K562 (cell line): ENCODE measurements around the gene SEC61A2. TPM values are rescaled to one million over a fixed set of nuclear protein-coding genes. Genes with fewer than 3 reads are reported as not detected.

ENCODE experiments used
- DPF2 ChIP-seq: fragments of 450-650 bp; IDR thresholded peaks from 2 replicates; pipeline ENCODE4 v1.6.1; 2016
- EGR1 ChIP-seq: fragments of 450-650 bp; conservative IDR thresholded peaks from 2 replicates; pipeline ENCODE4 v1.6.1; 2017; ENCODE audit warnings: mild to moderate bottlenecking
- KHSRP ChIP-seq: fragments of 450-650 bp; IDR thresholded peaks from 2 replicates; pipeline ENCODE4 v1.6.1; 2017
- MAFG ChIP-seq: fragments of 450-650 bp; conservative IDR thresholded peaks from 2 replicates; pipeline ENCODE4 v1.6.1; 2016; ENCODE audit warnings: missing genetic modification characterization, missing compliant biosample characterization
- MEIS2 ChIP-seq: fragments of 450-650 bp; IDR thresholded peaks from 2 replicates; pipeline ENCODE4 v1.6.1; 2014; ENCODE audit warnings: mild to moderate bottlenecking; ENCODE audit not compliant: partially characterized antibody
- NBN ChIP-seq: fragments of 450-650 bp; IDR thresholded peaks from 2 replicates; pipeline ENCODE4 v1.6.1; 2016; ENCODE audit warnings: low read depth, mild to moderate bottlenecking
- NFXL1 ChIP-seq: fragments of 450-650 bp; formaldehyde crosslinking; IDR thresholded peaks from 2 replicates; pipeline ENCODE4 v1.4.0; 2021; ENCODE audit warnings: mild to moderate bottlenecking
- PTBP1 ChIP-seq: fragments of 200-400 bp; formaldehyde crosslinking; IDR thresholded peaks from 2 replicates; pipeline ENCODE4 v1.6.1; 2017; ENCODE audit warnings: low read depth, low read length
- SP1 ChIP-seq: sonication (generic); formaldehyde crosslinking; IDR thresholded peaks from 2 replicates; pipeline ENCODE4 v1.8.1; 2022; ENCODE audit warnings: mild to moderate bottlenecking, missing genetic modification reagents
- SRF ChIP-seq, 2 experiments: fragments of 250-450, 450-650 bp in 1 of 2; sonication (Bioruptor Pico) in 1 of 2; sonication (generic) in 1 of 2; formaldehyde crosslinking; IDR thresholded peaks; 2 replicates each; pipeline versions ENCODE4 v1.5.0 to v1.5.1; 2020 to 2022; ENCODE audit warnings: mild to moderate bottlenecking in 1 of 2, missing genetic modification reagents in 1 of 2
- ZNF175 ChIP-seq: fragments of 200-800 bp; sonication (Bioruptor generic); IDR thresholded peaks from 2 replicates; pipeline ENCODE4 v1.6.1; 2016; ENCODE audit warnings: low read depth, mild to moderate bottlenecking, missing genetic modification characterization, missing compliant biosample characterization
- ZNF57 ChIP-seq: fragments of 450-650 bp; formaldehyde crosslinking; IDR thresholded peaks from 2 replicates; pipeline ENCODE4 v1.4.0; 2020; ENCODE audit warnings: mild to moderate bottlenecking, moderate library complexity
- polyA plus RNA-seq, 8 experiments: library from polyadenylated mRNA; depleted of rRNA in 4 of 8; stranded (reverse) in 5 of 8; unstranded in 3 of 8; fragments of >200 nt; fragmentation: Nextera tagmentation in 2 of 8; fragmentation: Illumina TruSeq in 1 of 8; extraction: Ambion mirVana in 2 of 8; extraction: Trizol in 1 of 8; gene quantifications; 2 replicates each; pipeline versions ENCODE4 v1.2.1 to v1.2.3, GENCODE V29; 2011 to 2014; ENCODE audit warnings: inconsistent platforms in 1 of 8, missing spikeins in 1 of 8
- total RNA-seq, 7 experiments: library from RNA; depleted of rRNA in 6 of 7; stranded (reverse); fragments of >200 nt in 6 of 7; fragmentation: Illumina TruSeq in 2 of 7; extraction: Trizol in 2 of 7; gene quantifications; 2 replicates each; pipeline versions ENCODE4 v1.2.1 to v1.2.3, GENCODE V29; 2011 to 2021; ENCODE audit warnings: low replicate concordance in 1 of 7
- TF ChIP-seq, protein P1 (sequence below), 2 experiments: fragments of 450-650 bp; IDR thresholded peaks; 2 replicates each; pipeline ENCODE4 v1.6.1; 2016; ENCODE audit warnings: mild to moderate bottlenecking in 2 of 2, borderline replicate concordance in 1 of 2, low read depth in 1 of 2, moderate library complexity in 1 of 2
- TF ChIP-seq, protein P2 (sequence below), 2 experiments: fragments of 450-650 bp in 1 of 2; IDR thresholded peaks; 2 replicates each; pipeline ENCODE4 v1.6.1; 2011 to 2017; ENCODE audit warnings: low read depth in 2 of 2, antibody characterized with exemption in 1 of 2, borderline replicate concordance in 1 of 2, low read length in 1 of 2, mild to moderate bottlenecking in 1 of 2, mixed read lengths in 1 of 2; ENCODE audit not compliant: control insufficient read depth in 1 of 2
- TF ChIP-seq, protein P3 (sequence below): fragments of 450-650 bp; conservative IDR thresholded peaks from 2 replicates; pipeline ENCODE4 v1.6.1; 2016; ENCODE audit warnings: missing genetic modification characterization, low read depth, mild to moderate bottlenecking, control low read depth, missing compliant biosample characterization

SEC61A2 gene
- total and polyA plus RNA-seq, 9 of the 15 experiments (the other 6 are each of a cell fraction or from before 2014, with no cell fraction given) = 1.2 to 9.7 (median 3.9) TPM

DNA sequence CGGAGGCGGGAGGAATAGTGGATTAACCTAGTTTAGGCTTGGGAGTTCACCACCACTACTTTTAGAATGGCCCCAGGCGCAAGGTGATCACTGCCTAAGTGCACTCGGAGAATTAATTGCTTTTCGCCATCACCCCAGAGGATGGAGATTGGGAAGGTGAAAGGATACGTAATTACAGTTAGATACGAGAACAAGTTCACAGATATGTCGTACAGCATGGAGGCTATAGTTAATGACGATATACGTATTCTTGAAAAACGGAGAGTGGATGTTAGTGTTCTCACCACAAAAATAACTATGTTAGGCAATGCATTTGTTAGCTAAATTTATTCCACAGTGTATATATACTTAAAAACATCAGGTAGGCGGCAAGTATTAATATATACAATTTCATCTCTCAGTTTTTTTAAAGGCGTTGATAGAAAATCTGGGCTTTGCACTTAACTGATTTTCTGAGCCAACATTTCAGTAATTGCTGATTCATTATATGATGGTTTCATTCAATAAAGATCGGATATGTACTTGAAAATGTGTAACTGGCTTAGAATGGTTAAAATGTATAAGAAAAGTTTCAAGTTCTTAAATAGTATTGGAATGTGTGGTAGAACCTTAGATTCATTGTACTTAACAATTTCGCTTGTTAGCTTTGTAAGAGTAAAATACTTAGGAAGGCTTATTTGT is 67.2 kb downstream of the SEC61A2 start (continued):
- TF ChIP-seq, protein P1, sequence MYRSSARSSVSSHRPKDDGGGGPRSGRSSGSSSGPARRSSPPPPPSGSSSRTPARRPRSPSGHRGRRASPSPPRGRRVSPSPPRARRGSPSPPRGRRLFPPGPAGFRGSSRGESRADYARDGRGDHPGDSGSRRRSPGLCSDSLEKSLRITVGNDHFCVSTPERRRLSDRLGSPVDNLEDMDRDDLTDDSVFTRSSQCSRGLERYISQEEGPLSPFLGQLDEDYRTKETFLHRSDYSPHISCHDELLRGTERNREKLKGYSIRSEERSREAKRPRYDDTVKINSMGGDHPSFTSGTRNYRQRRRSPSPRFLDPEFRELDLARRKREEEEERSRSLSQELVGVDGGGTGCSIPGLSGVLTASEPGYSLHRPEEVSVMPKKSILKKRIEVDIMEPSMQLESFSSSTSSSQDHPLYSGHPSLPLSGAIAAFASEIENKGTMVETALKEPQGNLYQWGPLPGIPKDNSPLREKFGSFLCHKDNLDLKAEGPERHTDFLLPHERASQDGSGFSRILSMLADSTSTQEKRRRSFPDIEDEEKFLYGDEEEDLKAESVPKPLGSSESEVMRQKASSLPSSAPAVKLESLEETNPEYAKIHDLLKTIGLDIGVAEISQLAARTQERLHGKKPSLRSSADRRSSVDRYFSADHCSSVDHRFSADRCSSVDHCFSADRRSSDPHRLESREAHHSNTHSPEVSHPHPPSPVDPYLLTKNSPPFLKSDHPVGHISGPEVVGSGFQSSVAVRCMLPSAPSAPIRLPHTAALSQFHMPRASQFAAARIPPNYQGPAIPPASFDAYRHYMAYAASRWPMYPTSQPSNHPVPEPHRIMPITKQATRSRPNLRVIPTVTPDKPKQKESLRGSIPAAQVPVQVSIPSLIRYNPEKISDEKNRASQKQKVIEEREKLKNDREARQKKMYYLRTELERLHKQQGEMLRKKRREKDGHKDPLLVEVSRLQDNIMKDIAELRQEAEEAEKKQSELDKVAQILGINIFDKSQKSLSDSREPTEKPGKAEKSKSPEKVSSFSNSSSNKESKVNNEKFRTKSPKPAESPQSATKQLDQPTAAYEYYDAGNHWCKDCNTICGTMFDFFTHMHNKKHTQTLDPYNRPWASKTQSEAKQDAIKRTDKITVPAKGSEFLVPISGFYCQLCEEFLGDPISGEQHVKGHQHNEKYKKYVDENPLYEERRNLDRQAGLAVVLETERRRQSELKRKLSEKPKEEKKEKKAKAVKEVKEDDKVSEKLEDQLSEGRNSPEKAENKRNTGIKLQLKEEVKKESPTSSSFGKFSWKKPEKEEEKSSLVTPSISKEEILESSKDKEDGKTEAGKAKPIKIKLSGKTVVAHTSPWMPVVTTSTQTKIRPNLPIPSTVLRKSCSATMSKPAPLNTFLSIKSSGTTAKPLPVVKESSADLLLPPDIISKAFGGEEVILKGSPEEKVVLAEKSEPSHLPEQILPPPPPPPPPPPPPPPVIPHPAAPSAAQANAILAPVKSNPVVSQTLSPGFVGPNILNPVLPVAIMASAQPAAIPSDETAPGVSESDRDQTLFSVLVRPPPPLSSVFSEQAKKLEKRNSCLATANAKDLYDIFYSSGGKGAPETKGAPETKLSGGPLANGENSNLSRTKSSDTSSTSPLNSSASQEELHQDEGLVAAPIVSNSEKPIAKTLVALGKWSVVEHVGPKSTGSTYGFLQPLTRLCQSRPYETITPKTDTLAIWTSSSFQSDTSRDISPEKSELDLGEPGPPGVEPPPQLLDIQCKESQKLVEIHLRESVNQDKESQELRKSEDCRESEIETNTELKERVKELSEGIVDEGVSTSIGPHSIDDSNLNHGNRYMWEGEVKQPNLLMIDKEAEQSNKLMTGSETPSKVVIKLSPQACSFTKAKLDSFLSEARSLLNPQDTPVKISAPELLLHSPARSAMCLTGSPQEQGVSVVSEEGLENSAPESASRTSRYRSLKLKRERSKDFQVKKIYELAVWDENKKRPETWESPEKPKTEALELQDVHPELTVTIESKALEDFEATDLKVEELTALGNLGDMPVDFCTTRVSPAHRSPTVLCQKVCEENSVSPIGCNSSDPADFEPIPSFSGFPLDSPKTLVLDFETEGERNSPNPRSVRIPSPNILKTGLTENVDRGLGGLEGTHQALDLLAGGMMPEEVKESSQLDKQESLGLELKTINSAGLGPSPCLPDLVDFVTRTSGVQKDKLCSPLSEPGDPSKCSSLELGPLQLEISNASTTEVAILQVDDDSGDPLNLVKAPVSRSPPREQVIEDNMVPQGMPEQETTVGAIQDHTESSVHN (IDR thresholded peaks at IDR 0.05; ENCODE audit: borderline replicate concordance in 1 of 2, low read depth in 1 of 2) = 0 out of 4 replicates have a peak, but pooled peaks of 1 of the 2 experiments have one; percentile 34
- TF ChIP-seq MAFG (tag) (peak; percentile 51), EGR1 (no peak), NBN (no peak), ZNF175 (CRISPR knock-in tag) (no peak; the same call in 1 of the 2 replicates), MEIS2 (peak; percentile 3), ZNF57 (CRISPR knock-in tag) (no peak), KHSRP (no peak), PTBP1 (no peak), NFXL1 (CRISPR knock-in tag) (no peak), SP1 (CRISPR knock-in tag) (no peak), DPF2 (no peak), SRF (CRISPR knock-in tag; IDR thresholded peaks at IDR 0.05) (no peak)
- TF ChIP-seq, protein P2, sequence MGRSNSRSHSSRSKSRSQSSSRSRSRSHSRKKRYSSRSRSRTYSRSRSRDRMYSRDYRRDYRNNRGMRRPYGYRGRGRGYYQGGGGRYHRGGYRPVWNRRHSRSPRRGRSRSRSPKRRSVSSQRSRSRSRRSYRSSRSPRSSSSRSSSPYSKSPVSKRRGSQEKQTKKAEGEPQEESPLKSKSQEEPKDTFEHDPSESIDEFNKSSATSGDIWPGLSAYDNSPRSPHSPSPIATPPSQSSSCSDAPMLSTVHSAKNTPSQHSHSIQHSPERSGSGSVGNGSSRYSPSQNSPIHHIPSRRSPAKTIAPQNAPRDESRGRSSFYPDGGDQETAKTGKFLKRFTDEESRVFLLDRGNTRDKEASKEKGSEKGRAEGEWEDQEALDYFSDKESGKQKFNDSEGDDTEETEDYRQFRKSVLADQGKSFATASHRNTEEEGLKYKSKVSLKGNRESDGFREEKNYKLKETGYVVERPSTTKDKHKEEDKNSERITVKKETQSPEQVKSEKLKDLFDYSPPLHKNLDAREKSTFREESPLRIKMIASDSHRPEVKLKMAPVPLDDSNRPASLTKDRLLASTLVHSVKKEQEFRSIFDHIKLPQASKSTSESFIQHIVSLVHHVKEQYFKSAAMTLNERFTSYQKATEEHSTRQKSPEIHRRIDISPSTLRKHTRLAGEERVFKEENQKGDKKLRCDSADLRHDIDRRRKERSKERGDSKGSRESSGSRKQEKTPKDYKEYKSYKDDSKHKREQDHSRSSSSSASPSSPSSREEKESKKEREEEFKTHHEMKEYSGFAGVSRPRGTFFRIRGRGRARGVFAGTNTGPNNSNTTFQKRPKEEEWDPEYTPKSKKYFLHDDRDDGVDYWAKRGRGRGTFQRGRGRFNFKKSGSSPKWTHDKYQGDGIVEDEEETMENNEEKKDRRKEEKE (IDR thresholded peaks at IDR 0.05; ENCODE audit: borderline replicate concordance in 1 of 2, control insufficient read depth in 1 of 2, low read depth in 2 of 2, low read length in 1 of 2) = no peak
- TF ChIP-seq, protein P3, sequence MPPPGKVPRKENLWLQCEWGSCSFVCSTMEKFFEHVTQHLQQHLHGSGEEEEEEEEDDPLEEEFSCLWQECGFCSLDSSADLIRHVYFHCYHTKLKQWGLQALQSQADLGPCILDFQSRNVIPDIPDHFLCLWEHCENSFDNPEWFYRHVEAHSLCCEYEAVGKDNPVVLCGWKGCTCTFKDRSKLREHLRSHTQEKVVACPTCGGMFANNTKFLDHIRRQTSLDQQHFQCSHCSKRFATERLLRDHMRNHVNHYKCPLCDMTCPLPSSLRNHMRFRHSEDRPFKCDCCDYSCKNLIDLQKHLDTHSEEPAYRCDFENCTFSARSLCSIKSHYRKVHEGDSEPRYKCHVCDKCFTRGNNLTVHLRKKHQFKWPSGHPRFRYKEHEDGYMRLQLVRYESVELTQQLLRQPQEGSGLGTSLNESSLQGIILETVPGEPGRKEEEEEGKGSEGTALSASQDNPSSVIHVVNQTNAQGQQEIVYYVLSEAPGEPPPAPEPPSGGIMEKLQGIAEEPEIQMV = no peak
